HepG2 (cell line): ENCODE data around the gene ARHGAP11B.
"Not testable (repeated sequence)": the region's sequence is repeated elsewhere in the genome, so short reads cannot be mapped to it uniquely, and the experiment has no call there.

ENCODE experiments used
- ATAC-seq: fragments of 200-7000 bp; cut with Tn5 transposase; 3 replicates; pipeline ENCODE4 v1.9.1; 2020; ENCODE audit warnings: mild to moderate bottlenecking, moderate library complexity
- BruUV-seq: library from RNA; stranded (reverse); fragments of 400-500 nt; replicated peaks from 2 replicates; lab custom pipeline; 2021; lab: Mats Ljungman, UMichigan
- CTCF ChIA-PET: fragments of 300-600 bp; formaldehyde crosslinking; extraction: SDS; loops from one replicate; lab custom pipeline; 2021; ENCODE audit warnings: low total read pairs, inconsistent platforms, low intra/inter-chr PET ratio; lab: Yijun Ruan, JAX
- POLR2A ChIA-PET: fragments of 350-600 bp; sonication (Branson Sonifier 250); formaldehyde crosslinking; loops from one replicate; lab custom pipeline; 2020; ENCODE audit warnings: antibody characterized with exemption, inconsistent platforms; lab: Yijun Ruan, JAX
- DNase-seq: peaks from one replicate; pipeline ENCODE4 v3.0.0-alpha.2; 2015; ENCODE audit warnings: low spot score
- FAIRE-seq: peaks from 3 replicates; lab custom pipeline; 2011; peaks lifted over from hg19 to GRCh38; lab: Jason Lieb, UNC
- H2AFZ ChIP-seq: one replicate; pipeline ENCODE4 v1.6.1; 2011; ENCODE audit warnings: low read length, inconsistent platforms
- H3K27ac ChIP-seq: fragments of 300-600 bp; 3 replicates; pipeline ENCODE4 v1.8.0; 2011; ENCODE audit warnings: mixed run types, mild to moderate bottlenecking, mixed read lengths, low read length, inconsistent platforms; ENCODE audit not compliant: insufficient read depth; ENCODE audit errors: extremely low read length
- H3K27me3 ChIP-seq, 2 experiments: fragments of 200-600 bp in 1 of 2; 2 replicates in 1 of 2; 3 replicates in 1 of 2; pipeline versions ENCODE4 v1.6.0 to v1.8.0; 2011; ENCODE audit warnings: low read length in 2 of 2, mild to moderate bottlenecking in 2 of 2, moderate library complexity in 2 of 2, inconsistent platforms in 1 of 2; ENCODE audit not compliant: insufficient read depth in 2 of 2, control insufficient read depth in 1 of 2
- H3K36me3 ChIP-seq, 2 experiments: fragments of 200-600 bp in 1 of 2; replicated peaks in 1 of 2; 2 replicates in 1 of 2; 3 replicates in 1 of 2; pipeline versions ENCODE4 v1.5.1 to v1.8.0; 2011; ENCODE audit warnings: low read length in 2 of 2, inconsistent platforms in 1 of 2; ENCODE audit not compliant: insufficient read depth in 2 of 2, control insufficient read depth in 1 of 2
- H3K4me1 ChIP-seq: 2 replicates; pipeline ENCODE4 v1.5.1; 2012; ENCODE audit warnings: low read length, inconsistent platforms; ENCODE audit not compliant: insufficient read depth
- H3K4me2 ChIP-seq: 2 replicates; pipeline ENCODE4 v1.6.0; 2011; ENCODE audit warnings: low read depth, low read length, inconsistent platforms
- H3K4me3 ChIP-seq, 3 experiments: fragments of 200-600 bp in 1 of 3; sonication (generic), shearing (Covaris generic) in 1 of 3; replicated peaks in 1 of 3; 2 replicates each; pipeline ENCODE4 v1.5.1; 2011 to 2016; ENCODE audit warnings: low read length in 3 of 3, inconsistent platforms in 2 of 3, low read depth in 2 of 3, mild to moderate bottlenecking in 2 of 3, control low read depth in 1 of 3, mixed read lengths in 1 of 3; ENCODE audit not compliant: insufficient read depth in 1 of 3
- H3K79me2 ChIP-seq: one replicate; pipeline ENCODE4 v1.6.1; 2011; ENCODE audit warnings: low read length, inconsistent platforms; ENCODE audit not compliant: insufficient read depth
- H3K9ac ChIP-seq: 2 replicates; pipeline ENCODE4 v1.6.0; 2011; ENCODE audit warnings: mild to moderate bottlenecking, low read depth, low read length, inconsistent platforms; ENCODE audit not compliant: insufficient read depth
- H3K9me3 ChIP-seq: 2 replicates; pipeline ENCODE4 v1.5.1; 2012; ENCODE audit warnings: mild to moderate bottlenecking, low read length
- H4K20me1 ChIP-seq: 2 replicates; pipeline ENCODE4 v1.6.0; 2011; ENCODE audit warnings: inconsistent platforms, mild to moderate bottlenecking, low read length, moderate library complexity; ENCODE audit not compliant: insufficient read depth
- ARID4A ChIP-seq: sonication (generic); formaldehyde crosslinking; IDR thresholded peaks from 2 replicates; pipeline ENCODE4 v1.5.0; 2020; ENCODE audit warnings: mild to moderate bottlenecking, missing genetic modification reagents, borderline replicate concordance
- DMAP1 ChIP-seq: IDR thresholded peaks from 2 replicates; pipeline ENCODE4 v1.6.1; 2016
- MYC ChIP-seq: sonication (generic); formaldehyde crosslinking; IDR thresholded peaks from 2 replicates; pipeline ENCODE4 v1.9.0; 2021; ENCODE audit warnings: missing genetic modification reagents, borderline replicate concordance
- PHF8 ChIP-seq: sonication (generic); formaldehyde crosslinking; IDR thresholded peaks from 2 replicates; pipeline ENCODE4 v1.5.0; 2020; ENCODE audit warnings: missing genetic modification reagents
- POLR2A ChIP-seq, 2 experiments: IDR thresholded peaks; 2 replicates each; pipeline ENCODE4 v1.6.1; 2011; ENCODE audit warnings: low read depth in 2 of 2, low read length in 2 of 2, mild to moderate bottlenecking in 1 of 2, moderate library complexity in 1 of 2; ENCODE audit not compliant: insufficient read depth in 1 of 2
- SAP130 ChIP-seq: IDR thresholded peaks from 2 replicates; pipeline ENCODE4 v1.6.1; 2016; ENCODE audit warnings: low read depth
- ZFP91 ChIP-seq: sonication (generic); formaldehyde crosslinking; IDR thresholded peaks from 2 replicates; pipeline ENCODE4 v1.9.0; 2022; ENCODE audit warnings: missing genetic modification reagents, mild to moderate bottlenecking, borderline replicate concordance
- ZNF792 ChIP-seq: IDR thresholded peaks from 2 replicates; pipeline ENCODE4 v1.6.1; 2016
- WGBS: methylation state at CpG from one replicate; pipeline ENCODE4 v1.1.6; 2017; ENCODE audit warnings: low lambda C conversion rate; 5-methylcytosine and 5-hydroxymethylcytosine counted together
- in situ Hi-C: cut with HindIII; loops from 2 replicates; pipeline ENCODE4 v1.10.0; 2017; ENCODE audit warnings: low pct_unique_long_range_greater_than_20kb; ENCODE audit not compliant: extremely low pct_ligation_motif_present
- intact Hi-C: fragments of 100-400 bp; cut with micrococcal nuclease; formaldehyde crosslinking; loops from one replicate; pipeline ENCODE4 v1.10.0; 2022; ENCODE audit not compliant: unreplicated experiment
- TF ChIP-seq, protein P1 (sequence below): sonication (generic); formaldehyde crosslinking; IDR thresholded peaks from 2 replicates; pipeline ENCODE4 v1.4.0; 2020; ENCODE audit warnings: mild to moderate bottlenecking, missing genetic modification reagents
- TF ChIP-seq, protein P2 (sequence below): sonication (generic); formaldehyde crosslinking; IDR thresholded peaks from 2 replicates; pipeline ENCODE4 v1.5.1; 2020; ENCODE audit warnings: mild to moderate bottlenecking, missing genetic modification reagents, moderate library complexity

Gene ARHGAP11B

DNA sequence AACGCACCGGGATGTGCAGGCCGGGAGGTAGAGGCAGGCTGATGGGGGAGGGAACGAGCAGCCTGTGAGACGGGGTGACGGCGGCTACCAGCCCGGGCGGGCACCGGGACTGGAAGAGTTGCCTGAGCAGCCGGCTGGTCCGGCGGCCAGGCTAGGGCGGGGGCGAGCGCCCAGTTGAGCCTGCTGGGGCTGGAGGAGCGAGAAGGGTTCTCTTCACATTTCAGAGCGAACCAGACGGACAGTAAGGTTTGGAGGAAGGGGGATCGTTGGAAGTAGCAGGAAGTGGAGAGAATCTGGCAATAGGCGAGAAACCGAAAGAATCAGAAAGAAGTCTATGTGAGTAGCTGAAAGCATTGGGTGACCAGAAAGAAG, 252 bp downstream of the ARHGAP11B start:
- H3K9ac ChIP-seq = peak overlapping the region; percentile 85
- H2AFZ ChIP-seq = not testable (repeated sequence)

More for the DNA sequence above, 252 bp downstream of the ARHGAP11B start:
- Histone ChIP-seq H3K4me1 (peaks cover 16% of the 10 kb centered on the region; the same call in 1 of the 2 replicates), H3K79me2 (peaks cover 35% of the 10 kb centered on the region), H3K4me2 (peak overlapping the region; percentile 57), H3K27ac (peak overlapping the region; percentile 82), H3K4me3 (peak overlapping the region; percentile 72 to 84 (median 81))
- WGBS = 1% methylated on average over 10 of the region's 22 CpGs
- CTCF ChIA-PET, H3K36me3 ChIP-seq, intact Hi-C loops, FAIRE-seq, H3K9me3 ChIP-seq, in situ Hi-C loops, H4K20me1 ChIP-seq, H3K27me3 ChIP-seq: not testable (repeated sequence)
- BruUV-seq = TSS peak; percentile 69
- TF ChIP-seq POLR2A (IDR thresholded peaks at IDR 0.05; ENCODE audit: insufficient read depth in 1 of 2, low read depth in 2 of 2, low read length in 2 of 2) (0 out of 4 replicates have a peak, but pooled peaks of 1 of the 2 experiments have one; percentile 29), PHF8 (peak; percentile 42; the same call in 1 of the 2 replicates), ARID4A (CRISPR knock-in tag) (peak; percentile 46), ZNF792 (CRISPR knock-in tag) (0 out of 2 replicates have a peak, but pooled peaks have one; percentile 3), SAP130 (CRISPR knock-in tag) (peak; percentile 13; the same call in 1 of the 2 replicates), MYC (CRISPR knock-in tag) (peak; percentile 6; the same call in 1 of the 2 replicates), DMAP1 (CRISPR knock-in tag) (peak; percentile 12; the same call in 1 of the 2 replicates), ZFP91 (CRISPR knock-in tag) (peak; percentile 20; the same call in 1 of the 2 replicates)
- TF ChIP-seq, protein P1, sequence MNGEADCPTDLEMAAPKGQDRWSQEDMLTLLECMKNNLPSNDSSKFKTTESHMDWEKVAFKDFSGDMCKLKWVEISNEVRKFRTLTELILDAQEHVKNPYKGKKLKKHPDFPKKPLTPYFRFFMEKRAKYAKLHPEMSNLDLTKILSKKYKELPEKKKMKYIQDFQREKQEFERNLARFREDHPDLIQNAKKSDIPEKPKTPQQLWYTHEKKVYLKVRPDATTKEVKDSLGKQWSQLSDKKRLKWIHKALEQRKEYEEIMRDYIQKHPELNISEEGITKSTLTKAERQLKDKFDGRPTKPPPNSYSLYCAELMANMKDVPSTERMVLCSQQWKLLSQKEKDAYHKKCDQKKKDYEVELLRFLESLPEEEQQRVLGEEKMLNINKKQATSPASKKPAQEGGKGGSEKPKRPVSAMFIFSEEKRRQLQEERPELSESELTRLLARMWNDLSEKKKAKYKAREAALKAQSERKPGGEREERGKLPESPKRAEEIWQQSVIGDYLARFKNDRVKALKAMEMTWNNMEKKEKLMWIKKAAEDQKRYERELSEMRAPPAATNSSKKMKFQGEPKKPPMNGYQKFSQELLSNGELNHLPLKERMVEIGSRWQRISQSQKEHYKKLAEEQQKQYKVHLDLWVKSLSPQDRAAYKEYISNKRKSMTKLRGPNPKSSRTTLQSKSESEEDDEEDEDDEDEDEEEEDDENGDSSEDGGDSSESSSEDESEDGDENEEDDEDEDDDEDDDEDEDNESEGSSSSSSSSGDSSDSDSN (CRISPR knock-in tag) = peak; percentile 31; the same call in 1 of the 2 replicates
- TF ChIP-seq, protein P2, sequence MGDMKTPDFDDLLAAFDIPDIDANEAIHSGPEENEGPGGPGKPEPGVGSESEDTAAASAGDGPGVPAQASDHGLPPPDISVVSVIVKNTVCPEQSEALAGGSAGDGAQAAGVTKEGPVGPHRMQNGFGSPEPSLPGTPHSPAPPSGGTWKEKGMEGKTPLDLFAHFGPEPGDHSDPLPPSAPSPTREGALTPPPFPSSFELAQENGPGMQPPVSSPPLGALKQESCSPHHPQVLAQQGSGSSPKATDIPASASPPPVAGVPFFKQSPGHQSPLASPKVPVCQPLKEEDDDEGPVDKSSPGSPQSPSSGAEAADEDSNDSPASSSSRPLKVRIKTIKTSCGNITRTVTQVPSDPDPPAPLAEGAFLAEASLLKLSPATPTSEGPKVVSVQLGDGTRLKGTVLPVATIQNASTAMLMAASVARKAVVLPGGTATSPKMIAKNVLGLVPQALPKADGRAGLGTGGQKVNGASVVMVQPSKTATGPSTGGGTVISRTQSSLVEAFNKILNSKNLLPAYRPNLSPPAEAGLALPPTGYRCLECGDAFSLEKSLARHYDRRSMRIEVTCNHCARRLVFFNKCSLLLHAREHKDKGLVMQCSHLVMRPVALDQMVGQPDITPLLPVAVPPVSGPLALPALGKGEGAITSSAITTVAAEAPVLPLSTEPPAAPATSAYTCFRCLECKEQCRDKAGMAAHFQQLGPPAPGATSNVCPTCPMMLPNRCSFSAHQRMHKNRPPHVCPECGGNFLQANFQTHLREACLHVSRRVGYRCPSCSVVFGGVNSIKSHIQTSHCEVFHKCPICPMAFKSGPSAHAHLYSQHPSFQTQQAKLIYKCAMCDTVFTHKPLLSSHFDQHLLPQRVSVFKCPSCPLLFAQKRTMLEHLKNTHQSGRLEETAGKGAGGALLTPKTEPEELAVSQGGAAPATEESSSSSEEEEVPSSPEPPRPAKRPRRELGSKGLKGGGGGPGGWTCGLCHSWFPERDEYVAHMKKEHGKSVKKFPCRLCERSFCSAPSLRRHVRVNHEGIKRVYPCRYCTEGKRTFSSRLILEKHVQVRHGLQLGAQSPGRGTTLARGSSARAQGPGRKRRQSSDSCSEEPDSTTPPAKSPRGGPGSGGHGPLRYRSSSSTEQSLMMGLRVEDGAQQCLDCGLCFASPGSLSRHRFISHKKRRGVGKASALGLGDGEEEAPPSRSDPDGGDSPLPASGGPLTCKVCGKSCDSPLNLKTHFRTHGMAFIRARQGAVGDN = peak; percentile 29
- POLR2A ChIA-PET = interaction anchor here (0.7 kb wide), 1 partner anchor 531 kb away, joined by 3 read pairs; no protein-coding TSS in a partner anchor
- DNase-seq (peak; percentile 1), ATAC-seq (peak; percentile 80)
